ENCODE results near the gene IGSF22.

GRCh38 chr11:18684267-18684666, 41.7 kb downstream of the IGSF22 start:
- TF ChIP-seq CTCF (IDR thresholded peaks at IDR 0.05), result no peak
- TF ChIP-seq POLR2A (IDR thresholded peaks at IDR 0.05; ENCODE audit: low read depth), result no peak
- no peak for TF ChIP-seq EP300 (IDR thresholded peaks at IDR 0.05)
